ENCODE results near the gene UNC13D.

The UNC13D gene

DNA sequence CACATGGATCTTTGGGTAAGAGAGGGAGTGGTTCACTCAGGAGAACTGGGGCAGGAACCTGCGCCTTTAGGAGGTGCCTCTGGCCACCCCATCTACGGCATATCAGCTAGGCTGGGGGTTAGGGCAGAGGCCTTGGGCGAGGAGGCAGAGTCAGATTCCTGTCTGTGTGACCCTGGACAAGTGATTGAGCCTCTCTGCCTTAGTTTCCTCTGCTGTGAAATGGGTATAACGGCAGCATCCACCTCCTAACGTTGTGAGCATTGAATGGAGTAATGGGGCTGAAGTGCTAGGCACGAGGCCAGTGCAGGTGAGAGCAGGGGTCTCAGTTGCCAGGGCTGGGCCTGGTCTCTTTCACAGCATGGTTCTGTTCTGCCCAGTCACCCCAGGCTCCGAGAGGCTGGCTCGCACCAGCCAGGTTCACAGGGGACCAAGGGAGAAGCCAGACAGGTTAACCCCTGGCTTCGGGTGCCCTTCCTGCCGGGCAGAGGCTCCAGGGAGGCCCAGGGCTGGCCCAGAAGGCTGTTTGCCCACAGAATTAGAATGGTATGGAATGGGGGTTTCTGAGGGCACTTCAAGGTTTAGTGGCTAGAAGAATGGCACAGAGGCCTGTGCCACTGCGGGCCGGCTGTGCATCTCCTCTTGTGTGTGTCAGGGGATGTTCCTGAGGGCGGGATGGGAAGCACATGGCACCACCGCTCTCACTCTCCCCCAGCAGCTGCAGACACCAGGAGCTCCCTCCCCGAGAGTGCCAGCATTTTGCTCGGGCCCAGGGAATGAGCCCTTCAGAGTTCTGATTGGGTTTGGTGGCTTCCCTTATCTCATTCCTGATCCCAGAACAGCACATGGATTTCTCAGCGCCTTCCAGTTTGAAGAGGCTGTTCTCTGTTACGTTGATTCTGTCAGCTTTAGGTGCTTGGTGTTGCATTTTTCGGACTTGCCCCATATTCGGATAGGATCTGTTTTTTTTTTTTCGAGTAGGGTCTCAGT is 23.8 kb downstream of the UNC13D start:
- ChIA-PET CTCF (interaction anchor here (1.4 kb wide), 1 partner anchor 9 kb away, joined by 6 read pairs; no protein-coding TSS in a partner anchor), POLR2A (interaction anchor here (0.8 kb wide), 1 partner anchor 40 kb away, joined by 5 read pairs; no protein-coding TSS in a partner anchor)

GRCh38 chr17:75819678-75820077 is 24.5 kb downstream of the UNC13D start:
- POLR2A ChIA-PET = no interaction called here
- TF ChIP-seq CTCF (IDR thresholded peaks at IDR 0.05; ENCODE audit: control extremely low read depth, extremely low read depth, low read depth, missing control alignments) = no peak
- CTCF ChIA-PET = interaction anchor here (8.1 kb wide), 1 partner anchor 8 kb away, joined by 56 read pairs; no protein-coding TSS in a partner anchor
- DNase-seq (ENCODE audit: extremely low spot score) = no peak

More for the DNA sequence above, 23.8 kb downstream of the UNC13D start:
- no peak for DNase-seq (ENCODE audit: extremely low spot score)
- TF ChIP-seq CTCF (IDR thresholded peaks at IDR 0.05; ENCODE audit: control extremely low read depth, extremely low read depth, low read depth, missing control alignments) = no peak

- ChIA-PET POLR2A (interaction anchor here (1.0 kb wide), 1 partner anchor 46 kb away, joined by 7 read pairs; no protein-coding TSS in a partner anchor), CTCF (interaction anchor here (2.6 to 8.1 kb wide), 2 partner anchors 9 to 54 kb away, joined by 10 to 56 read pairs; partner anchors contain the start of gene GALK1)
- peak; percentile 4 for TF ChIP-seq CTCF (IDR thresholded peaks at IDR 0.05; ENCODE audit: control extremely low read depth, extremely low read depth, low read depth, missing control alignments)
Observed at GRCh38 chr17:75819116-75819515, 25.1 kb downstream of the UNC13D start.

DNA sequence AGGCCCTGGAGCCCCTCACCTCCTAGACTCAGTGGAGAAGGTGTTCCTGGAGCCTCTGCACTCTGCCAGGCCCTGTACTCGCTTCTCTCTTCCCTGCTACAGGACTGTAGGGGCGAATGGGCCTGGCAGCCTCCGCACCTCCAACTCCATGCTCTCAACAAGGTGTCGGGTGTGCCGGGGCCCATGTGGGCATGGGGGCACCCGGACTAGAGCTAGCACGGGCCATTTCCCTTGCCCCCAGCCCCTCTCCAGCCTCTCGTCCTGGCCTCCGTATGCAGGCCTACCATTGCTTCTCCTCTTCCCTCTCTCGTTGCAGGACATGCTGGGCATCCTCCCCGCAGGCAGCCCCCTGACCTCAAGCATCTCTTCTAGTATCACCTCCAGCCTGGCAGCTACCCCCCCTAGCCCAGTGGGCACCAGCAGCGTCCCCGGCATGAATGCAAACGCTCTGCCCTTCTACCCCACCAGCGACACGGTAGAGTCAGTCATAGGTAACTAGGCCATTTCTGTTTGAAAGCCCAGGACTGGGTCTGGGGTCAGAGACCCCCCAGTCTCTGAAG is 25.8 kb downstream of the UNC13D start:
- no peak for TF ChIP-seq CTCF (IDR thresholded peaks at IDR 0.05; ENCODE audit: control extremely low read depth, extremely low read depth, low read depth, missing control alignments)
- CTCF ChIA-PET = interaction anchor here (0.9 to 8.1 kb wide), 4 partner anchors 10 to 67 kb away, joined by 3 to 56 read pairs (median 6); partner anchors contain the start of gene GALK1
- DNase-seq (ENCODE audit: extremely low spot score) = no peak
- POLR2A ChIA-PET = interaction anchor here (1.0 kb wide), 1 partner anchor 46 kb away, joined by 7 read pairs; no protein-coding TSS in a partner anchor

More at GRCh38 chr17:75819116-75819515, 25.1 kb downstream of the UNC13D start:
- DNase-seq (ENCODE audit: extremely low spot score) = no peak

DNA sequence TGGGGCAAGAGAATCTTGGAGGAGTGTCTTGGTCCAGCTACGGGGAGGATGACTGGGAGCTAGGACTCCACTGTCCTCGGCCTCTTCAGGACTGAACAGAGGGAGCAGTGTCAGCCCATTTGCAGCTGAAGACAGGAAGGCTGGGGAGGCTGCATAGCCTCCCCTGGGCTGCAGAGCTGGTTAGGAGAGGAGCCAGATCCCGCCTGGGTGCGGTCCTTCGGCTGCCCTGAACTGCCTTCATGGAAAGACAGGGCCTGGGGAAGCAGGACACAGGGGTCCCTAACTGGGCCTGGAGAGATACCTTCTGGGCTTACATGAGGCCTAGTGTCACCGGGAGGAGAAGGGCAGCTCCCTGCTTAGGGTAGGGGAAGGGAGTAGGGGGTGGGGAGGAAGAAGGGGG is 26.6 kb downstream of the UNC13D start:
- DNase-seq (ENCODE audit: extremely low spot score) = no peak
- TF ChIP-seq CTCF (IDR thresholded peaks at IDR 0.05; ENCODE audit: control extremely low read depth, extremely low read depth, low read depth, missing control alignments) = no peak
- ChIA-PET CTCF (interaction anchor here (0.8 to 8.1 kb wide), 4 partner anchors 11 to 301 kb away, joined by 3 to 56 read pairs (median 6); partner anchors contain the start of genes GALK1 and TSEN54), POLR2A (interaction anchor here (1.0 kb wide), 1 partner anchor 38 kb away, joined by 3 read pairs; no protein-coding TSS in a partner anchor)

DNA sequence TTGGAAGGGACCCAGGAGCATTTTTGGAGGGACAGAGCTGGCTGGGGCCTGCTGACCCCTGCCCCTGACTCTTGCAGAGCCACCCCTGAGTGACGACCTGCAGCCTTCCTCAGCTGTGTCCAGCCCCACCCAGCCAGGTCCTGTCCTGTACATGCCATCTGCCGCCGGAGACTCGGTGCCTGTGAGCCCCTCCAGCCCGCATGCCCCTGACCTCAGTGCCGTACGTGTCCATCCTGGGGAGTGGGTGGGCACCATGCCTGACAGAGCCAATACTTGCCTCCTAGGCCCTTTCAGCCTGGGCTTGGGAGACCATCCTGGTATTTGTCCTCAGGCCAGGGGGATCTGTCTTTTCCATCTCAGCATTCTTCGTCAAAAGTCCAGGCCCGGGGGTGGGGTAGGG is 27.5 kb downstream of the UNC13D start:
- TF ChIP-seq CTCF (IDR thresholded peaks at IDR 0.05; ENCODE audit: control extremely low read depth, extremely low read depth, low read depth, missing control alignments) = no peak
- ChIA-PET CTCF (interaction anchor here (1.1 to 8.1 kb wide), 4 partner anchors 11 to 63 kb away, joined by 5 to 56 read pairs (median 8); partner anchors contain the start of gene GALK1), POLR2A (interaction anchor here (1.3 kb wide), 1 partner anchor 10 kb away, joined by 5 read pairs; no protein-coding TSS in a partner anchor)
- DNase-seq (ENCODE audit: extremely low spot score) = no peak

All from GM10248 (cell line).